ENCODE results near the gene ATP8A2. TPM values are rescaled to one million over a fixed set of nuclear protein-coding genes. Genes with fewer than 3 reads are reported as not detected.
"Not testable (repeated sequence)": the region's sequence is repeated elsewhere in the genome, so short reads cannot be mapped to it uniquely, and the experiment has no call there.

Gene ATP8A2
- total RNA-seq, 1 donor from 2014 or later = 0.40 TPM

- no peak overlapping the region for H3K27ac Mint-ChIP-seq
- H3K4me3 Mint-ChIP-seq = no peak overlapping the region
- H3K27me3 Mint-ChIP-seq = peaks cover 5% of the 10 kb centered on the region
- no peaks in the 10 kb centered on the region for H3K9me3 Mint-ChIP-seq
- H3K36me3 Mint-ChIP-seq (ENCODE audit: low read depth) = no peaks in the 10 kb centered on the region
- peaks cover 2% of the 10 kb centered on the region for H3K4me1 Mint-ChIP-seq
- intact Hi-C loops (cut with micrococcal nuclease) = loop anchor here (10.0 kb wide), 1 partner anchor 245 kb away; no protein-coding TSS in a partner anchor
- no peak for DNase-seq
These were observed 448.2 kb downstream of the ATP8A2 start for GRCh38 chr13:25819856-25820530.

DNA sequence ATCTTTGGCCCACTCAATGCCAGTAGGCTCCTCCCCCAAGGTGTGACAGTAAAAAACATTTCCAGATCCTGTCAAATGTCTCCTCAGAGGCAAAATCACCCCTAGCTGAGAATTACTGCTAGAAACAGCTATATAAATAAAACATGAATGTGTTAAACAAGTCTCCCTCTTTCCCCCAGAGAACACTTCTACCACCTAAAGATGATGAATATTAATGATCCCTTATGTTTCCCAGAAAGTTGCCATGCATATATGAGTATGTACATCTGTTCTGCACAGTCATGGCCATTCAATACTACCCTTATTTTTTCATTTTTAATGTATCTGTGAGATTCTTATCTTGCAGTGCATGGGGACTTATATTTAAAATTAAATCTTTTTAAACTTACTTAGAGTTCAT lies 450.0 kb downstream of the ATP8A2 start:
- Mint-ChIP-seq H3K27me3 (peaks cover 5% of the 10 kb centered on the region), H3K9me3 (no peaks in the 10 kb centered on the region), H3K36me3 (ENCODE audit: low read depth) (no peaks in the 10 kb centered on the region), H3K4me3 (no peak overlapping the region), H3K4me1 (peaks cover 2% of the 10 kb centered on the region), H3K27ac (no peak overlapping the region)
- intact Hi-C loops (cut with micrococcal nuclease) = loop anchor here (10.0 kb wide), 1 partner anchor 247 kb away; no protein-coding TSS in a partner anchor
- no peak for DNase-seq

GRCh38 chr13:25827221-25827620 lies 455.4 kb downstream of the ATP8A2 start:
- DNase-seq; H3K9me3 Mint-ChIP-seq; H3K27me3 Mint-ChIP-seq; H3K27ac Mint-ChIP-seq; H3K4me3 Mint-ChIP-seq; H3K36me3 Mint-ChIP-seq (ENCODE audit: low read depth); H3K4me1 Mint-ChIP-seq: not testable (repeated sequence)
- intact Hi-C loops (cut with micrococcal nuclease) = loop anchor here (10.0 kb wide), 1 partner anchor 252 kb away; no protein-coding TSS in a partner anchor

- intact Hi-C loops (cut with micrococcal nuclease) = loop anchor here (10.0 kb wide), 1 partner anchor 253 kb away; no protein-coding TSS in a partner anchor
- no peak for DNase-seq
- H3K4me1 Mint-ChIP-seq = peaks cover 2% of the 10 kb centered on the region
- no peak overlapping the region for H3K4me3 Mint-ChIP-seq
- peaks cover 2% of the 10 kb centered on the region for H3K27me3 Mint-ChIP-seq
- H3K36me3 Mint-ChIP-seq (ENCODE audit: low read depth) = no peaks in the 10 kb centered on the region
- H3K9me3 Mint-ChIP-seq = no peaks in the 10 kb centered on the region
- no peak overlapping the region for H3K27ac Mint-ChIP-seq
These were observed 456.2 kb downstream of the ATP8A2 start for GRCh38 chr13:25827831-25828465.

DNA sequence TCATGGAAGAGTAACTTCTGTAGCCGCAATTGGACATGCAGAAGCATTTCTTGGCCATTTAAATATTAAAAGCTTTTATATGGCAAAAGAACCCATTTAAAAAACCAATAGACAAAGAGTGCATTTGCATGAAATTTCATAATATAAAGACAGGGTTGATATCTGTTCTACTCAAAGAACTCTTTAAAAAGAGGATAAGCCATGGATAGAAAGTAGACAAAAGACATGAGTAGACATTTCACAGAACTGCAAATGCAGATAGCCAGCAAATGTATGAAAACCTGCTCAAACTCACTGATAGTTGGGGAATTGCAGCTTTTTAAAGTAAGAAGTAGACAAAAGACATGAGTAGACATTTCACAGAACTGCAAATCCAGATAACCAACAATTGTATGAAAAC lies 462.0 kb downstream of the ATP8A2 start:
- no peaks in the 10 kb centered on the region for H3K36me3 Mint-ChIP-seq (ENCODE audit: low read depth)
- no peak overlapping the region for H3K4me3 Mint-ChIP-seq
- no peak overlapping the region for H3K27ac Mint-ChIP-seq
- H3K4me1 Mint-ChIP-seq = no peaks in the 10 kb centered on the region
- no peak for DNase-seq
- H3K27me3 Mint-ChIP-seq = peaks cover 8% of the 10 kb centered on the region
- no peaks in the 10 kb centered on the region for H3K9me3 Mint-ChIP-seq
- intact Hi-C loops (cut with micrococcal nuclease) = no loop called here

DNA sequence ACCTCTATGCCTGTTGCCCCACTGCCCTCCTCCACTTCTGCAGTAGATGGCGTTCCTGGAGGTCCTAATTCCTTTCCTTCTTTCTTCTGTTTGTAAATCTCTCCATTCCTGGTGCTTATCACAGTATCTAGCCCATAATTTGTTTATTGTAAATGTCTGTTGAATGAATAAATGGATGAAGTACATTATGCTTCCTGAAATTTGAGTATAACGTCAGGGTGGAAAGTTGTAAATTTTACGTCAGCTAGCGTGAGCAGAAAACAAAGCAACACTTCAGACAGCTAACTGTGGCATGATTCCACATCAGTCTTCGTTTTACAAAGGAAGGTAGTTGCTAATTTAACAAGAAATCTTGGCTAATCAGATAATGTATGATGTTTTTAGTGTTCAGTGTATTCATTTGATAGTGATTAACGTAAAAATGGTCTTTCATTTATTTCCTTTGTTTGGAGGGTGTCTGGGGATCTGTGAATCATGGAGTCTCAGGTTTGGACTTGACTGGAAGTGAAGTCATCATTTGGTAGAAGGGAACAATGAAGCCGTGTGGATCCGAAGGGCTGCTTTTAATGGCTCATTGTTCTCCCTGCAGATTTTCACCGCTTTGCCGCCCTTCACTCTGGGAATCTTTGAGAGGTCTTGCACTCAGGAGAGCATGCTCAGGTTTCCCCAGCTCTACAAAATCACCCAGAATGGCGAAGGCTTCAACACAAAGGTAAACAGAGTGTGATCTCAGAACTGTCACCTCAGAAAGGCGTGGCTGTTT lies 465.0 kb downstream of the ATP8A2 start:
- H3K36me3 Mint-ChIP-seq (ENCODE audit: low read depth) = no peaks in the 10 kb centered on the region
- H3K27me3 Mint-ChIP-seq = peaks cover 10% of the 10 kb centered on the region
- no peak overlapping the region for H3K4me3 Mint-ChIP-seq
- no peaks in the 10 kb centered on the region for H3K9me3 Mint-ChIP-seq
- H3K27ac Mint-ChIP-seq = no peak overlapping the region
- DNase-seq = no peak
- intact Hi-C loops (cut with micrococcal nuclease) = no loop called here
- no peaks in the 10 kb centered on the region for H3K4me1 Mint-ChIP-seq

GRCh38 chr13:25839371-25839770 lies 467.6 kb downstream of the ATP8A2 start:
- H3K27me3 Mint-ChIP-seq = peaks cover 14% of the 10 kb centered on the region
- peaks cover 3% of the 10 kb centered on the region for H3K36me3 Mint-ChIP-seq (ENCODE audit: low read depth)
- no peak for DNase-seq
- no peak overlapping the region for H3K27ac Mint-ChIP-seq
- no peaks in the 10 kb centered on the region for H3K9me3 Mint-ChIP-seq
- intact Hi-C loops (cut with micrococcal nuclease) = no loop called here
- H3K4me1 Mint-ChIP-seq = no peaks in the 10 kb centered on the region
- no peak overlapping the region for H3K4me3 Mint-ChIP-seq

DNA sequence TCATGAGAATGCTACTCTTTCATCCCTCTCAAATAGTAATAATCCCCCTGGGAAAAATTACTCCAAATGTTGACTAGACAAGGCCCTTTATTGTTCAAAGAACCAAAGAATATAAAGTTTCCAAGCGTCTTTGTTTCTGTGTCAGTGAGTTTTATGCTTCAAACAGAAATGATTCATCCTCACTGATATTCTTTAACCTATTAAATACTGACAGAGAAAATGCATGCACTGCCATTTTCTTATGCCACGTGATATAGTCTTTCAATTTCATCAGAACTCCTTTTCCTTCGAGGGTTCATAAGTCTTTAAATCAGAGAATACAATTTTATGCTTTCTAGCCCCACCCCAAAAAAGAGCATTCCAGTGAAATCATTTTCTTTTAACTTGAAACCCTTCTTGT lies 468.5 kb downstream of the ATP8A2 start:
- Mint-ChIP-seq H3K4me3 (no peak overlapping the region), H3K27me3 (peaks cover 14% of the 10 kb centered on the region), H3K27ac (no peak overlapping the region), H3K4me1 (peaks cover 6% of the 10 kb centered on the region), H3K36me3 (ENCODE audit: low read depth) (peaks cover 3% of the 10 kb centered on the region), H3K9me3 (no peaks in the 10 kb centered on the region)
- intact Hi-C loops (cut with micrococcal nuclease) = no loop called here
- no peak for DNase-seq

- Mint-ChIP-seq H3K36me3 (ENCODE audit: low read depth) (peaks cover 3% of the 10 kb centered on the region), H3K27me3 (peaks cover 12% of the 10 kb centered on the region), H3K4me3 (no peak overlapping the region), H3K9me3 (no peaks in the 10 kb centered on the region), H3K27ac (no peak overlapping the region), H3K4me1 (peaks cover 6% of the 10 kb centered on the region)
- intact Hi-C loops (cut with micrococcal nuclease) = no loop called here
- no peak for DNase-seq
These were observed 469.2 kb downstream of the ATP8A2 start for GRCh38 chr13:25840931-25841330.

DNA sequence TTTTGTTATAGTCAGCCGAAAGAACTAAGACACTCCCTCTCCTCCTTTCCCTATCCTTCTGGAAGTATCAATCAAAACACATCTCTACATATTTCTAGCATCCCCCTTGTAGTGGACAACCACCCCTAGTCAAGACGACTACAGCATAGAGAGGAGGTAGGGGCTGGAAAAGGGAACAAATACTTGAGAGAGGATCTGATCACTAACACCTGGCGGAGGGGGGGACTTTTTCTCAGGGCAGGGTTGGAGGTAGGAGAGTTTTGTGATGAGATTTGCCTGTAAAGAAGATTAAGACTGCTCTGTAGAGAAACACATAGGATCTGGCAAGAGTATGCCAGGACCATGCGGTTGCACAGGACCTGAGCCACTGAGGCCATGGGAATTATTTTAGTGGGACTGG lies 471.9 kb downstream of the ATP8A2 start:
- H3K36me3 Mint-ChIP-seq (ENCODE audit: low read depth) = peaks cover 3% of the 10 kb centered on the region
- no peaks in the 10 kb centered on the region for H3K9me3 Mint-ChIP-seq
- H3K27me3 Mint-ChIP-seq = peaks cover 5% of the 10 kb centered on the region
- no peak overlapping the region for H3K4me3 Mint-ChIP-seq
- H3K4me1 Mint-ChIP-seq = peaks cover 28% of the 10 kb centered on the region
- H3K27ac Mint-ChIP-seq = no peak overlapping the region
- no peak for DNase-seq
- intact Hi-C loops (cut with micrococcal nuclease) = no loop called here

GRCh38 chr13:25844559-25845434 lies 473.0 kb downstream of the ATP8A2 start:
- Mint-ChIP-seq H3K36me3 (ENCODE audit: low read depth) (peaks cover 3% of the 10 kb centered on the region), H3K9me3 (no peaks in the 10 kb centered on the region), H3K27ac (no peak overlapping the region), H3K4me1 (peaks cover 37% of the 10 kb centered on the region), H3K27me3 (peaks cover 5% of the 10 kb centered on the region), H3K4me3 (no peak overlapping the region)
- intact Hi-C loops (cut with micrococcal nuclease) = loop anchor here (5.0 kb wide), 2 partner anchors 82 to 128 kb away; no protein-coding TSS in a partner anchor
- DNase-seq = no peak

GRCh38 chr13:25846222-25846984 lies 474.6 kb downstream of the ATP8A2 start:
- Mint-ChIP-seq H3K4me1 (peaks cover 41% of the 10 kb centered on the region), H3K27me3 (peaks cover 5% of the 10 kb centered on the region), H3K36me3 (ENCODE audit: low read depth) (peaks cover 3% of the 10 kb centered on the region), H3K9me3 (no peaks in the 10 kb centered on the region), H3K27ac (peak overlapping the region; percentile 49), H3K4me3 (peak overlapping the region; percentile 31)
- DNase-seq = no peak
- intact Hi-C loops (cut with micrococcal nuclease) = loop anchor here (5.0 kb wide), 2 partner anchors 84 to 126 kb away; no protein-coding TSS in a partner anchor

Data from activated CD4-positive, alpha-beta T cell treated with anti-CD3 and anti-CD28 coated beads, Interleukin-2, amount 10 ng/mL, durations not matched to agents 24 days and 14 days (primary cell).